Activated effector memory CD4-positive, alpha-beta T cell treated with anti-CD3 and anti-CD28 coated beads, Interleukin-2, amount 50 U/mL, for 16 hours (primary cell): ENCODE measurements around the gene FFAR3.
"Not testable (repeated sequence)": the region's sequence is repeated elsewhere in the genome, so short reads cannot be mapped to it uniquely, and the experiment has no call there.

Experiments used
- DNase-seq: peaks from one replicate; pipeline ENCODE4 v3.0.0-alpha.2; 2020

The FFAR3 gene

DNA sequence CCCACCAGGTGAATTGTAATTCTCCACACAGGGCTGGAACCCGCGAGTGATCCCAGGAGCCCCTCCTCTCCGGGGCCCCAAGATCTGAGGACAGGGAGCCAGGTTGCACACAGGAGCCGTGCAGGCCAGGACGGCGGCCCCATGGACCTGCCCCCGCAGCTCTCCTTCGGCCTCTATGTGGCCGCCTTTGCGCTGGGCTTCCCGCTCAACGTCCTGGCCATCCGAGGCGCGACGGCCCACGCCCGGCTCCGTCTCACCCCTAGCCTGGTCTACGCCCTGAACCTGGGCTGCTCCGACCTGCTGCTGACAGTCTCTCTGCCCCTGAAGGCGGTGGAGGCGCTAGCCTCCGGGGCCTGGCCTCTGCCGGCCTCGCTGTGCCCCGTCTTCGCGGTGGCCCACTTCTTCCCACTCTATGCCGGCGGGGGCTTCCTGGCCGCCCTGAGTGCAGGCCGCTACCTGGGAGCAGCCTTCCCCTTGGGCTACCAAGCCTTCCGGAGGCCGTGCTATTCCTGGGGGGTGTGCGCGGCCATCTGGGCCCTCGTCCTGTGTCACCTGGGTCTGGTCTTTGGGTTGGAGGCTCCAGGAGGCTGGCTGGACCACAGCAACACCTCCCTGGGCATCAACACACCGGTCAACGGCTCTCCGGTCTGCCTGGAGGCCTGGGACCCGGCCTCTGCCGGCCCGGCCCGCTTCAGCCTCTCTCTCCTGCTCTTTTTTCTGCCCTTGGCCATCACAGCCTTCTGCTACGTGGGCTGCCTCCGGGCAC lies 6.7 kb upstream of the FFAR3 start:
- peak; percentile 61 for DNase-seq

DNA sequence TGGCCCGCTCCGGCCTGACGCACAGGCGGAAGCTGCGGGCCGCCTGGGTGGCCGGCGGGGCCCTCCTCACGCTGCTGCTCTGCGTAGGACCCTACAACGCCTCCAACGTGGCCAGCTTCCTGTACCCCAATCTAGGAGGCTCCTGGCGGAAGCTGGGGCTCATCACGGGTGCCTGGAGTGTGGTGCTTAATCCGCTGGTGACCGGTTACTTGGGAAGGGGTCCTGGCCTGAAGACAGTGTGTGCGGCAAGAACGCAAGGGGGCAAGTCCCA lies 6.1 kb upstream of the FFAR3 start:
- DNase-seq = no peak

- DNase-seq = peak; percentile 86
Measured at GRCh38 chr19:35352448-35353304, 5.6 kb upstream of the FFAR3 start.

GRCh38 chr19:35353635-35354034 lies 4.6 kb upstream of the FFAR3 start:
- DNase-seq = peak; percentile 47

DNA sequence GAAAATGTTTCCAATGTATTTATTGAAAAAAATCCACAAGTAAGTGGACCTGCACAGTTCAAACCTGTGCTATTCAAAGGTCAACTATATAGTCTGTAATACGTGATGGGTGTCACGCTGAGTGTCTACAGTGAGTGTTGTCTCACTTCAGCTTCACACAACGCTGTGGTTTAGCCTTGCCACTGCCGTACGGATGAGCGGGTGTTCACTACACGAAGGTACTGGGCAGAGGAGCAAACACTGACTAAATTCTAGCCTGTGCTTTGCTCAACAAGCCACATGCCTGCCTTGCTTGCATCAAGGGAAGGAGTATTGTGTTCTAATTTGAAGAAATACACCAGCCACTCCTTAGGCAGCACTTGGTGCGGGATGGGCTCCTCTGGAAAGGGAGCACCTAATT lies 3.4 kb upstream of the FFAR3 start:
- peak; percentile 50 for DNase-seq

DNA sequence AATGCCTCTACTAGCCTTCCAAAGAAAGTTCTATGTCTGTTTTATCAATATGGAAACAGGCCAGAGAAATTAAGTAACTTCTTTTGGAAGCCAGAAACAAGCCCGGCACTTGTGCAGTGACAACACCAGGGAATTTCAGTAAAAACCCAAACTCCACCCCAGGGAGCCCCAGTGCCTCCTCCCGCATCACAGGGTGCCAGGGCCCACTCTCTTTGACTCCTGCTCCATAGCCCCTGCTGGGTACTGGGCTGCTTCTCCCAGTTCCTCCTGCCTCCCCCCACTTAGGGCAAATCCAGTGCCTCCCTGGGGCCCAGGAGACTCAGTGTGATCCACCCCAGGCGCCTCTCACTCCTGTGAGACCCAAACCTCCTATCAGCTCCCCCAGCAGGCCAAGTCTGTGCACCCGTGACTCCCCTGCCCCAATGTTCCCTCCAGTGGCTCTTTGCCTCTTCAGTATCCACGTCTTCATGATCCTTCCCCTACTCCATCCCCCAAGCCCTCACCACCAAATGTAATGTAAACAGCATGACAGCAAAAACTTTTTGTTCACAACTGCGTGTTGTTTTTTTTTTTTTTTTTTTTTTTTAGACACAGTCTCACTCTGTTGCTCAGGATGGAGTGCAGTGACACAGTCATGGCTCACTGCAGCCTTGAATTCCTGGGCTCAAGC lies 2.3 kb upstream of the FFAR3 start:
- DNase-seq = peak; percentile 27

GRCh38 chr19:35358834-35359233 lies 574 bp downstream of the FFAR3 start:
- peak; percentile 41 for DNase-seq

GRCh38 chr19:35359395-35359794 lies 1.1 kb downstream of the FFAR3 start:
- peak; percentile 48 for DNase-seq

GRCh38 chr19:35360081-35360480 lies 1.8 kb downstream of the FFAR3 start:
- DNase-seq = peak; percentile 39

GRCh38 chr19:35360880-35361420 lies 2.7 kb downstream of the FFAR3 start:
- no peak for DNase-seq

DNA sequence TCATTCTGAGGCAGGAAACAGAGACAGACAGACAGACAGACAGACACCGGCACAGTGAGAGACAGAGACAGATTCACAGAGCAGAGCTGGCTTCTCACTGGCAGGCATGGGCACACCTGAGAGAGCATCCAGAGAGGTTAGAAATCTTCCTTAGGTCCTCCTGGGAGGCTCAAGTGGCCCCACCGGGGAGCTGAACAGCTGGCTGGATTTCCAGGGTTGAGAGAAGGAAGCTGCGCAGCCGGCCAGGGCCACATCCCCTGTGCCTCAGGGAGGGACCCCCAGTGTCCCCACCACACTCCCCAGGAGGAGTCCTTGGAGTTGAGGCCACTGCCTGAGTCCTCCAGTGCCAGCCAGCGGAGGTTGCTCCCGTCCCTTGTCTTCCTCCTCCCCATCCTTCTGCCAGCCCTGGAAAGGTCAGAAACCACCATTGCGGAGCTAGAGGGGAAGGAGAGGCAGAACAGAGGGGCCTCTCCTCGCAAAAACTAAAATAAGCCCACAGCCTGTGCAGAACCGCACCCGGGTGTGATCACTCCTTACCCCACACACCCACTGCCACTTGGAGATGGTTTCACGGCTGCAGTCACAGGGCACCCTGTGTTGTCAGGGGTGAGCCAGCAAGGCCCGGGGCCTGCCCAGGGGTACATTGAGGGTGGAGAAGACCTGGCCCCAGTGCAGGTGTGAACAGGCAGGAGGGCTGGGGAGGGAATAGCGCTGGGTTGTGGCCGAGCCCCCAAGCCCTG lies 4.2 kb downstream of the FFAR3 start:
- DNase-seq = no peak

- DNase-seq = no peak
Measured at GRCh38 chr19:35363001-35363590, 4.8 kb downstream of the FFAR3 start.

- DNase-seq = no peak
Measured at GRCh38 chr19:35363711-35364425, 5.6 kb downstream of the FFAR3 start.

DNA sequence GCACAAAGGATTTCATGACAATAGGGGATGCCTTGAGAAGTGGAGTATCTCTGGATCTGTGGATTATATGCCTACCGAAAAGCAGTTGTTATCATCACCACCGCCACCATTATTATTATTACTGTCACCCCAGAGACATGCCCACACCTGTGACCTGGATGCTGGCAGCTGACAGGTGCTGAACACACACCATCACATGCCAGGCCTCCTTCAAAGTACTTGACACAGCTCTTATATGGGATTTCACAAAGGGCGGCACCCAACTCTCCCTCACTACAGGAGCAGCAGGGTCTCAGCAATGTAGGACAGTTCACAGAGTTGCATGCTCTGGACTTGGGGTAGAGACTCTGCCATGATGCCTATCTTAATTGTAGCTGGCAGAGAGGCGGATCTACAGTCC lies 7.0 kb downstream of the FFAR3 start:
- no peak for DNase-seq

GRCh38 chr19:35368378-35368777 lies 10.1 kb downstream of the FFAR3 start:
- DNase-seq = no peak

- DNase-seq = no peak
Measured at GRCh38 chr19:35369522-35369921, 11.3 kb downstream of the FFAR3 start.

- no peak for DNase-seq
Measured at GRCh38 chr19:35370722-35371121, 12.5 kb downstream of the FFAR3 start, which contains the start of gene GPR42. TSS of gene GPR42 (plus strand) at chr19:35371068. CDS start at chr19:35371360, 292 bp downstream.

- no peak for DNase-seq
Measured at GRCh38 chr19:35373492-35373891, 15.2 kb downstream of the FFAR3 start.

DNA sequence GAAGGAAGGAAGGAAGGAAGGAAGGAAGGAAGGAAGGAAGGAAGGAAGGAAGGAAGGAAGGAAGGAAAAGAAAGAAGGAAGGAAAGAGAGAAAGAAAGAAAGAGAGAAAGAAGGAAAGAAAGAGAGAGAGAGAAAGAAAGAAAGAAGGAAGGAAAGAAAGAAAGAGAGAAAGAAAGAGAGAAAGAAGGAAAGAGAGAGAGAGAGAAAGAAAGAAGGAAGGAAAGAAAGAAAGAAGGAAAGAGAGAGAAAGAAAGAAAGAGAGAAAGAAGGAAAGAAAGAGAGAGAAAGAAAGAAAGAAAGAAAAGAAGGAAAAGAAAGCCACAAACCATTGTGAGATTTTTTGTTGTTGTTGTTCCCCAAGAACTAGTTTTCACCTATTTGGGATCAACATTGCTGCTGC lies 15.8 kb downstream of the FFAR3 start:
- DNase-seq = not testable (repeated sequence)

- no peak for DNase-seq
Measured at GRCh38 chr19:35375505-35376307, 17.4 kb downstream of the FFAR3 start.

- DNase-seq = no peak
Measured at GRCh38 chr19:35377656-35378055, 19.4 kb downstream of the FFAR3 start.
